Midbrain (tissue), 1 donor: ENCODE data around the gene MFSD11.
"Not testable (repeated sequence)": the region's sequence is repeated elsewhere in the genome, so short reads cannot be mapped to it uniquely, and the experiment has no call there.

Source experiments
- DNase-seq: peaks from one replicate; lab custom pipeline; 2025; lab: John Stamatoyannopoulos, UW

Gene MFSD11

DNA sequence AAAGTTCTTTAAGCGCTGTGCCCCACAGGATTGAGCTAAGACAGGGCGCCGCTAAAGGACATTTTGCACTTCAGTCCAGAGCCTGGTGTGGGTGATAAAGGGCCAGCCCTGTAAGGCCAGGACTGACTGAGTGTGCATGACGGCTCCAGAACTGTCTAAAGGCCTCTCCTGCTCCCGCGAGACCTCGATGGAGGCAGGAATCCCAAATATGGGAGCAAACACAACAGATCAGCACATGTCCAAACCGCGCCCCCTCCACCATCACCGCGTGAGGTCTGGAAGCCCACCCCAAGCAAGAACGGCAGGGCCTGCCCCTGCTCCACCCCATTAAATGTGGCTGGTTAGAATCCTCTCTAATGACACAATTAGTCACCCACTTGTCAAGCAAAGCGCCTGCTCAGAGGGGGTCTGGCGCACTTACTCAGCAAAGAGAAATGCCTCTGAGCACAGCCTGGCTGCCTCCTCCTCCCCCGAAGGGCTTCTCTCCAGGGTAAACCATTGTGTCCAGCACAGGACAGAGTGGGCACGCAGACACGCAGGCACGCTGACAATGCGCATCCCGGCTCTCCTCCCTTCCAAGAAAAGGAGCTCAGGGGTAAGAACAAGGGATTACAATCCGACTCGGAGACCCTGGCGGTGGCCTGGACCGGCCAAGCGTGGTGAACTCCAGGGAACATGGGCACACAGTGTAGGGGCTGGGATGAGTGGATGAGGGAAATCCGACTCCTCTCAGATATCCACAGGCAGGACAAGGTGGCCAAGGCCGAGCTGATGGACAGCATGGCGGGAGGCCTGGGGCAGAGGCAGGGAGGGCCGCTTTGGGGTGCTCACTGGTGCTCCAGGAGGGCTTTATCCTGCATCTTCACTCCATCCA lies 28.6 kb upstream of the MFSD11 start:
- DNase-seq, result no peak

DNA sequence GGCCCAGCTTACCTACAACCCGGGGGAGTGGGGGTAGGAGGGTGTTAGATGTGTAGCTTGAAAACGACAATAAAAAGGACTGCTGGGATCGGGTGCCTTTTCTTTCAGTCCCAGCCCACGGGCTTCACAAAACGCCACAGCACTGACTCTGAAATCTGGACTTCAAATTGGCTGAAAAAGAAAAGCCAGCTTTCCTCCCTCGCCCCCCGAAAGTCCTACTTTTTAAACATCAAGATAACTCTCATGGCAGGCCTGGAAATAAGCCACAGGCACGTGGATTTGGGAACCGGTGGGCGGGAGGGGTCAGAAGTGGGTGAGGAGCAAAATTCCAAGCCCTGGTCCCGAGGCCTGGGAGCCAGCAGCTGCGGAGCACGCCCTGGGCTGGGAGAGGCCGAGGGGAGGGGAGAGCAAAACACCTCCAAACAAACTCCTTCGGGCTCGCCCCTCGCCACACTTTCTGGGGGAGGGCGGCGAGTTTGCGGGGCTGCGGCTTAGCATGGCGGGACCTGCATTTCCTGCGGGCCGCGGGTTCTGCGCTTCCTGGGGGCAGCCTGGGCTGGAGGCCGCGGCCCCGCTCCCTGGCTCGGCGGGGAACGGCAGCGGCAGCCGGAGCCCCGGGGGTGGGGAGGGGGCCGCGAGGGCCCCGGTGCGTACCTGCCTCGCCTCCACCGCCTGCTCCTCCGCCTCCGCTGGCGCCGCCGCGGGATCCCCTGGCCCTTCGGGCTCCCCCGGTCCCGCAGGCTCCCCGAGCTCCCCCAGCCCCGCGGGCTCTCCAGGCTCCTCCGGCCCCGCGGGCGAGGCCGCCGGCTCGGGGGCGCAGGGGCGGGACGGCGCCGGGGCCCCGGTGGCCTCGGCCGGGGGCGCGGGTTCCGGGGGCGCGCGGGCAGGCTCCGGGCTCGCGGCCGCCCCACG lies 27.7 kb upstream of the MFSD11 start:
- DNase-seq, result not testable (repeated sequence)

DNA sequence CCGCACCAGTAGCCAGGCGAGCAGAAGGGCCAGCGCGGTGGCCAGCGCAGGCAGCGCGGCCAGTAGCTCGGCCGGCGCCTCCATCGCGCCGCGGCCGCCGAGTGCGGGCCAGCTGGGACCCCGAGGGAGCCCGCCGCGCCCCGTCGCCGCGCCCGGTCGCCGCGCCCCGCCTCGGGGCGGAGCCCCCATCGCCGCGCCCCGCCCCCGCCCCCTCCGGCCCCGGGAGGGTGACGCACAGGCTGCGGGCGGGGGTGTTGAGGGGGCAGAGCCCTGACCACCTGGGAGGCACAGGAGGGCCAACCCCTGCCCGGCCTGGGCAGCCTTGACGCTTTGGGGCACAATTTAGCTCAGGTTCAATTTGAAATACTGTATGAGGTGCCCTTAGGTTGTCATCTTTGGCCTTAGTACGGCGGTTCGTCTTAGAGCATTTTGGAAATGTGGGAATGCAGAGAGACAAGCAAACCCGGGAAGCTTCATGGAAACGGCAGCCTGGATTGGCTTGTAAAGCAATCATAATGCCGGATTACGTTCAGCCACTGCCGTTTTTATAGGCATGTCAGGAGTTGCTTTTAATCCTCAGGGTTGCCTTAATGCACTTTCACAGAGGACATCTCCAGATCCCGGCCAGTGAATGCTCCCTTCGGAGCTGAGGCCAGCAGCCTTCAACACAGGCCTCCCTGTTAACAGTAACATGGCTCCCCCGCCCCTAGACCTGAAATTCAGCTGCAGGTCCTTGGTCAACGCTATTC lies 26.9 kb upstream of the MFSD11 start, which contains the start of gene MXRA7:
MXRA7 (minus strand) TSS at position 103 of the 749 bp plus-strand sequence; CDS start at position 84, 19 bp downstream.
- peak; percentile 65 for DNase-seq

DNA sequence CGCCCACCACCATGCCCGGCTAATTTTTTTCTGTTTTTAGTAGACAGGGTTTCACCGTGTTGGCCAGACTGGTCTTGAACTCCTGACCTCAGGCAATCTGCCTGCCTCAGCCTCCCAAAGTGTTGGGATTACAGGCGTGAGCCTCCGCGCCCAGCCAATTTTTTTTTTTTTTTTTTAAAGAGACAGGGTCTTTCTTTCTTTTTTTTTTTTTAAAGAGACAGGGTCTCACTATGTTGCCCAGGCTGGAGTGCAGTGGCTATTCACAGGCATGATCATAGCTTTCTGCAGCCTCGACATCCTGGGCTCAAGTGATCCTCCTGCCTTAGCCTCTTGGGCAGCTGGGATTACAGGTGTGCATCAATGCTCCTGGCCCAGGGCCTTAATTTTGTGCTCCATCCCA lies 25.6 kb upstream of the MFSD11 start:
- not testable (repeated sequence) for DNase-seq

DNA sequence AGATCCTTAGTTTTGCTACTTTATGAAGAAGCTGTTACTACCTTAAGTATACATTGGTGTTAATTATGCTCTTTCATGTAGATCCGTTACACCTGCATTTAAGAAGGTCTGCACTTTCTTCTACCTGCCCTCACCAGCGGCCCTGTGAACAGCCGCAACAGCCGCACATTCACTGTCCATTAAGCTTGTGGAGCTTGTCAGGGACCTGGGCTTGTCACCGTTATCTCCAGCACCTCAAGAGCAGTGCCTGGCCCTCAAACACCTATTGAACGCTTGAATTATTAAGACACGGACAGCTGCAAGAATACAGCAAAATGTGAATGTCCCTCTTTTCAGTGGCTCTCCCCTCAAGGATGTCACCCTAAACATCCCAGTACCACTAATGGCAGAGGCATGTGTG lies 24.2 kb upstream of the MFSD11 start:
- DNase-seq, result no peak

DNA sequence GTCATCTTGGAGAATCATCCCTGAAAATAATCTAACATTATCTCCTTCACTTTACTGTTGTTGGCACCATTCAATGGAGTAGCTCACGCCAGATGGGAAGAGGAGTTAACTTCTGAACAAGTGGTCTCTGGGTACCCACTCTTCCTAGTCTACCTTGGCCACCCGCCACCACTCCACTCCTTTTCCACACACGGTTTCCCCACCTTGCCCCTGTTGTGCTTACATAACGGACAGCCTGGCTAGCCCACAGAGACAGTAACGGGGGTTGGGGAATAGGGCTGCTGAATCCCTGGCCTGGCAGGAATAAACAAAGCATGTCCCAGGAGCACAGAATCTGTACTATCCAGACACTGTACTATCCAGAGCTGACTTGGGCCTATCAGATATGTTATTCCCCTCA lies 23.6 kb upstream of the MFSD11 start:
- no peak for DNase-seq

DNA sequence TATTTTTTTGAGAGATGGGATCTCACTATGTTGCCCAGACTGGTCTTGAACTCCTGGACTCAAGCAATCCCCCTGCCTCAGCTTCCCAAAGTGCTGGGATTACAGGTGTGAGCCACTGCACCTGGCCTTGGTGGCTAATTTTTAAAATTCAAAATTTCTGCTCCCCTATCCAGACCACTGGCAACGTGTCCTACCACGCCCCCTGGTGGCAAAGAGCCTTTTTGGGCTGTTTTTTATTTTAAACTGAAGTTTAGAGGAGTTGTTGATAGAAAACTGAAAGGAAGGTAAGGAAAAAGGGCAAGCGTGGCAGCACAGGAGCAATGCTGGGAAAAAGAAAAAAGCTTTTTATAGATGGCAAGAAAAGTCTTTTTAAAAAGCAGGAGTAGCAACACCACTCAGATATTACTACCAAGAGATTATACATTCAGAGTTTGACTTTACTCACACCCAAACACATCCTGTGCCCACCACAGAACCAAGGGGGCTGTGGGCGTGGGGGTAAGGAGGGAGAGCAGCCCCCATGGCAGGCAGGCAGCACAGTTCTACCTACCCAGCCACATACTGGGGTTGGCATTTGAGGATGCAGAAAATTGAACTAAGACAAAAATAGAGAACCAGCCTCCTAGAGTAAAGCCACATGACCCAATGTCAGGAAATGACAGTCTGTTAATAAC lies 23.0 kb upstream of the MFSD11 start:
- peak; percentile 58 for DNase-seq

DNA sequence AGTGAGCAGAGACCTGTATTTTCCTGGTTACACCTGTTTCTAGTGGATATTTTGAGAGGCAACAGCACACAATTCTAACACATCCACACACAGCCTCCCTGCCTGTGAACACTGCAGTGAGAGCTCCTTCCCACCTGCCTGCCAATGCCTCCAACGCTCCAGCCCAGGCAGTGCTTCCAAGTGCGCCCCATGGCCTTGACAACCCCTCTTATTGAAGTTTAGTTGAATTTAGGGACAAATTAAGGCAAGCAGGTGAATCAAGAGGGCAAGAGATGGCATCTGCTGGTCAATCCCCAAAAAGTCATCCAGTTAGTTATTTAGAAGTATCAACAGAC lies 22.5 kb upstream of the MFSD11 start:
- DNase-seq, result no peak

DNA sequence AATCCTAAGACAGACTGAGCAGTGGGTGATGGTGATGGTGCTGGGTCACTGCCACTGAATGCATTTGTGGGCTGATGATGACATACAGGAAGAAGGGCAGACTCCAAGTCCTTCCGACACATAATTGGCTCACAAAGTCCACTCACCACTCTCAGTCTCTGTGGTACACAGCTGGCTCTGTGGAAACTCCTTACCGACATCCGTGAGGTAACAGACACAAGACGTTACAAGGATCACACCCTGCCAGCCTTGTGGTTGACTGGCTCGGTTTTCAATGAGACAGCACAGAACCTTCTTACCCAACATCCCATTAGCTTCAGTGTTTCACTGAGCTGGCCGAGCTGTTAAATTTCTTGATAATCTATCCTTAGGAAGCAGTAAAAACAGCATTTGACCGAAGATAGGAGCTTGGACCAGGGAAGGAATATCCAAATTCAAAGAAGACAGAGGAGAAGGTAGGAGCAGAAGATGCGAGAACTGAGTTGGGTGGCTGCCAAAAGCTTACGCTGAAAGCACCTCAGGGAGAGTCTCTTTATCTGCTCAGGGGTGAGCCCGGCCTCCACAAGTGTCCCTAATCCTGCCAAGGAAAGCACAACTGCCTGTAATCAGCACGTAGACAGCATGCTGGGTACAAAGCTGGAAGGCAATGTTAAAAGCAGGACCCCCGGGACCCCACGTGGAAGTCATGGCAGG lies 21.6 kb upstream of the MFSD11 start:
- DNase-seq, result no peak

DNA sequence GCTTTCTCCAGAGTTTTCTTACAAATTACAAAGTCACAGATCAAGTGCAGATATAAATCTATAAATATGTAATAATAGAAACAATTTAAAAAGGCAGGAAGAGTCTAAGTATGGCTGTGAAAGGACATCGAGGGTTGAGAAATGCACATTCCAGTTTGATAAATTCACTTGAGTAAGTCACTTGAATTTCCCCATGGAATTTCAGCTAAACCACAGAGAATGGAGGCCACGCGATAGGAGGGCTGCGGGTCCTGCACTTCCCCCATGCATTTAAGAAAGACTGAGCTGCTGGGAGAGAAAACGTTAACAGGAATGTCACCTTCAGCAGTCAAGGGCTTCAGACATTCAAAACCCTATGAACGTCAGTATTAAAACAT lies 21.1 kb upstream of the MFSD11 start:
- DNase-seq, result no peak

DNA sequence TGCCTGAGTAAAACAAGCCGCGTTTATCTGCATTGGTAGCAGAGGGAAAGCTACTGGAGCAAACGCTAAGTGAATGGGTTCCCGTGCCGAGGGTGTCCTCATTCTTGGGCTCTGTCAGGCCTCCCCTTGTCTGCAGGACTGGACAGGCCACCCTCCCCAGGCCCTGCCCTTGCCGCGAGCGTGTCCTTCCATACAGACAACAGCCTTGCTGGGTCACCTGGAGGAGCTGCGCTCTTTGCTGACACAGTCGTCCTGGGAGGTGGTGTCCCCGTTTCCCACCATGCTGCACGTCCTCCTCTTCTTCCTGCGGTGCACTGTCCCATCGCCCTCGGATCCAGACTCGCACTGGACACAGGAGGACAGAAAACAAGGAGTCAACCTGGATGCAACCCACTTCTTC lies 19.4 kb upstream of the MFSD11 start:
- no peak for DNase-seq

DNA sequence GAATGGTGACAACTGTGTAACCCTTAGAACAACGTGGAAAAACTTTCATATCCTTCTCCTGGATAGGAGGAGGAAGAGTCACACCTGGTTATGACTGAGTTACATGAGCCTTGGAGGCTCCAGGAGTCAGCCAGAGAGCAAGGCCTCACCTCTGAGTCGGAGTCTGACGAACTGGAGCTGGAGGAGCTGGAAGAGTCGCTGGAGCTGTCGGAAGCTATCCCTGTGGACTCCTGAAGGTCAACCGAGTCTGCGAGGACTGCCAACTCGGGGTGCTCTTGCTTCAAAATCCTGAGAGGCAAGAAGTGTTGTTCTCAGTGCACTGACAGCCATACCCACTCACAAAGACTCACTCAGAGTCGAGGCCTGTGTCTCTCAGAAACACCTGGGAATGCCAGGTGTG lies 17.7 kb upstream of the MFSD11 start:
- DNase-seq, result no peak

DNA sequence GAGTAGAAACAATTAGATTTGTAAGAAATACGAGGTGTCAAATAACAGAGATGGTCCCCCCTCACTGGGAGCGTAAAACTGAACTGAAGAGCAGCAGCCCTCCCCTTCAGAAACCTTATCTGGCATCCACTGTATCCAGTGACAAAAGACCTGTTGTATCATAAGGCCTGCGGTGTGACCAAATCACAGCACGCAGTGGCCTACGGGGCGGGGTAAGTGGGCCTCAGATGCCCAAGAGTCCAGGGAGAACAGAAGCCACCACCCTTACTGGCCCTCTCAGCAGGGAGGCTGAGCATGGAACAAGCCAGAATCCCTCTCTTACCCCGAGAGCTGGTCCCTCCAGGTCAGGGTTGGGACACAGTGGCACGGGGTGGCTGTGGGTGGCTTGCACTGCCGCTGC lies 17.0 kb upstream of the MFSD11 start:
- DNase-seq, result no peak

DNA sequence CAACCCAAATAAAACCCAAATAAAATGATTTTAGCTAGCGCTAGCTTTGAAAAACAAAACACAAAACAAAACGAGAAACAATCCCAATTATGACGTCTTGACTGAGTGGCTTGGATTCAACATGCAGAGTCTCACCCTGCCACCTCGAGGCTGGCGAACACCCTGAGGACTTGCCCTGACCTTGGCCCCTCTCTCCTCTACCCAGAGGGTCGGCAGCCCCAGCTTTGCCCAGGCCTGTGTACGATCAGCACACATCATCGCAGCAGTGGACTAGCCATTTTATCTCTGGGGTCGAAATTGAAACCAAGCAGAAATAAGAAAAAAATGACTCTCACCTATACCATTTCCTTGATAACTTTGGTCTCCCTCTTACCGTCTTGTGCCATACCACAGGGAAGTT lies 16.5 kb upstream of the MFSD11 start:
- DNase-seq, result no peak

DNA sequence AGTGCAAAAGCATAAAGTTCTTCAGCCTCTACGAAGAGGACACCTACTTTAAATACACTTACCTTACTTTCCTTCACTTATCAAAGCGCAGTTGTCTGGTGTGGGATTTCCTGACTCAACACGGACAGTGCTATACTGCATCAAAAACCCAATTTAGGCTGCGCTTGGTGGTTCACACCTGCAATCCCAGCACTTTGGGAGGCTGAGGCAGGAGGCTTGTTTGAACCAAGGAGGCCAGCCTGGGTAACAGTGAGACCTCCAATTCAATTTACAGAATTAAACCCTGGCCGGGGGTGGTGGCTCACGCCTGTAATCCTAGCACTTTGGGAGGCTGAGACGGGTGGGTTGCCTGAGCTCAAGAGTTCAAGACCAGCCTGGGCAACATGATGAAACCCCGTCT lies 15.6 kb upstream of the MFSD11 start:
- no peak for DNase-seq

DNA sequence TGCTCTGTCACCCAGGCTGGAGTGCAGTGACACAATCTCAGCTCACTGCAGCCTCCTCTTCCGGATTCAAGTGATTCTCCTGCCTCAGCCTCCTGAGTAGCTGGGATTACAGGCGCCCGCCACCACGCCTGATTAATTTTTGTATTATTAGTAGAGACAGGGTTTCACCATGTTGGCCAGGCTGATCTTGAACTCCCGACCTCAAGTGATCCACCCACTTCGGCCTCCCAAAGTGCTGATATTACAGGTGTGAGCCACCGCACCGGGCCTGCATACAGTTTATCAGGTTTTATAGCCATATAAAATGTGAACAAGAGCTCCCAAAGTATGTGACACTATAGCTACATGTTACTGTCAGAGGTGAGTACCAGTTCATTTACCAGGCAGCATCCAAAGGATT lies 14.9 kb upstream of the MFSD11 start:
- not testable (repeated sequence) for DNase-seq

DNA sequence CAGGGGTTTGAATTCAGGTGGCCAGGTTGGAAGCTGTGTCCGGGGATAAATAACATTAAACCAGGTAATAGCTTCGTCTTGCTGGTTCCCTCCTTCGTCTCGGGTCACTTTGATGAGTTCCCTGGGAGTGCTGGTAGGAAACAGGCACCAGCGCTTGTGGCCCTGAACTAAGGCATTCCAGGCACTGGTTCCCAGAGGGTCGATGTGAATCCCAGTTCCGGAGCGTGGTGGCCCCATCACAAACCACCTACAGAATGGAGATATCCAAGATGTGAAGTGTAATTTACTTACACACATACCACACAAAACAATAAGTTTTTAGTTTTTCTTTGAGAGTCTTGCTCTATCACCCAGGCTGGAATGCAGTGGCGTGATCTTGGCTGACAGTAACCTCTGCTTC lies 14.1 kb upstream of the MFSD11 start:
- DNase-seq, result no peak

DNA sequence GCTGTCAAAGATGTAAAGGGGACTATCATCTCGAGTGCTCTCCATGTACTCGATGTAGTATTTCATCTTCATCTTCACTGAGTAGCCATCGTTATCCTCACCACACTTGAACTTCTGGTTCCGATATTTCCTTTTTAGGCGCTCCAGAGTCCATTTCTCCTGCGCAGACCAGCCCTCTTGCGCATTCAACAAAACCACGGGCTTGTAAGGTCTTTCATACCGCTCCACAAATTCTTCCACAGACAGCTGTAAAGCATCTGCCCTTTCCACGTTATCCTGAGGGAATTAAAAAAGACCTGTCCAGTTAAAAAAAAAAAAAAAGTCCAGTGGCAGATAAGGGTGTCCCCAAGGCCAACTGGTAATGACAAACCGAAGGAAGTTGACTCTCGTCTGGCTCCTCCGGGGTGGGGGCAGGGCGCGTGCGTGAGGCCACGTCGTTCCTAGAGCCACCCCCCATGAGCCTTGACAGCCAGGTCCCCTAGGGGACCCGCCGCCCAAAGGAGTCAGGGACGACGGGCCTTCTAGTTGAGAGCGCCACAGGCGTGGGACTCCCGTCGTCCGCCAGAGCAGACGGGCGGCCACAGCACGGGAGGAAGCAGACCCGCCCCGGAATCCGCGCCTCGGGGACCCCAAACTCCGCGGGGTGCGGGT lies 12.2 kb upstream of the MFSD11 start:
- DNase-seq, result peak; percentile 49

DNA sequence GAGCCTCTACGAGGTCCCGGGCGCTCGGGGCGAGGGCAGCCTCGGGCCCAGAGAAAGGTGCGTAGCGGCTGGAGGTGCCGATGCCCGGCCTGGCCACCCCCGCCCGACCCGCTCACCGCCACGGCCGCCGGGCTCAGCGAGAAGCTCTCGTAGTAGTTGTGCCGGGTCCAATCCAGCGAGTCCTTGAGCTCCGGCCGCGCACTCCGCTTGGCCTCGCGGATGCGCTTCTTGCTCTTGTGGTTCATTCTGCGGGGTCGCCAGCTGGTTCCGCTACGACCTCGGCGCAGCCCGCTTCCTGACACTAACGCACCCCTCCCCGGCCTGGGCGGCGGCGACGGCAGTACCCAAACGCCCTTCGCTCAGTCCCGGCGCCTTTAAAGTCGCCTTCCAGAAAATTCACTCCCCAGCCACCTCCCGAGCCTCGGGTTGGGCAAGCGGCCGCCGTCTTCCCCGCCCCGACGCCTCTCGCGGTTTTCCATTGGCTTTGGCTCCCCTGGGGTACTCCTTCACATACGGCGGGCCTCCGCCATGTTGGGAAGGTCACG lies 11.6 kb upstream of the MFSD11 start, which contains the start of gene JMJD6:
JMJD6 (minus strand) TSS at position 376 of the 545 bp plus-strand sequence; CDS start at position 245, 131 bp downstream.
- DNase-seq, result peak; percentile 95
